SU-DHL-6 (cell line): ENCODE results near the gene PSEN1.

Source experiments
- H2AFZ ChIP-seq: fragments of 200-600 bp; sonication (generic); 2 replicates; pipeline ENCODE4 v1.6.1; 2014; ENCODE audit warnings: low read depth, mild to moderate bottlenecking, moderate library complexity, mixed read lengths, antibody characterized with exemption, low read length; ENCODE audit not compliant: severe bottlenecking
- H3F3A ChIP-seq: fragments of 200-600 bp; shearing (Covaris generic); 2 replicates; pipeline ENCODE4 v1.6.0; 2016; ENCODE audit warnings: antibody characterized with exemption, mild to moderate bottlenecking; ENCODE audit not compliant: insufficient read depth
- H3K27ac ChIP-seq: fragments of 200-600 bp; sonication (generic); 2 replicates; pipeline ENCODE4 v1.5.1; 2016; ENCODE audit warnings: low read depth, mild to moderate bottlenecking, low read length, moderate library complexity, mixed read lengths
- H3K27me3 ChIP-seq: fragments of 200-600 bp; sonication (generic), shearing (Covaris generic); 2 replicates; pipeline ENCODE4 v1.6.0; 2014; ENCODE audit warnings: mild to moderate bottlenecking, low read length
- H3K36me3 ChIP-seq: fragments of 200-600 bp; sonication (generic); 2 replicates; pipeline ENCODE4 v1.6.1; 2014; ENCODE audit warnings: mild to moderate bottlenecking, low read length, mixed read lengths
- H3K4me2 ChIP-seq: fragments of 300-600, 200-600 bp; shearing (Covaris generic), sonication (generic); 2 replicates; pipeline ENCODE4 v1.6.0; 2014; ENCODE audit warnings: low read length, low read depth, mild to moderate bottlenecking; ENCODE audit not compliant: poor library complexity, severe bottlenecking
- H3K4me3 ChIP-seq: fragments of 200-600 bp; sonication (generic); 2 replicates; pipeline ENCODE4 v1.5.1; 2014; ENCODE audit warnings: antibody characterized with exemption, low read length, mild to moderate bottlenecking, mixed read lengths; ENCODE audit not compliant: insufficient read depth, poor library complexity, severe bottlenecking
- H3K79me2 ChIP-seq: fragments of 200-600 bp; sonication (generic); 2 replicates; pipeline ENCODE4 v1.6.1; 2014; ENCODE audit warnings: mild to moderate bottlenecking, low read length, moderate library complexity; ENCODE audit not compliant: insufficient read depth
- H3K9ac ChIP-seq: fragments of 200-600 bp; sonication (generic); 2 replicates; pipeline ENCODE4 v1.7.0; 2014; ENCODE audit warnings: mild to moderate bottlenecking, low read length
- H3K9me2 ChIP-seq: fragments of 200-600 bp; sonication (generic); replicated peaks from 2 replicates; pipeline ENCODE4 v1.6.1; 2014; ENCODE audit warnings: low read length; ENCODE audit not compliant: insufficient read depth
- H3K9me3 ChIP-seq: fragments of 200-600 bp; sonication (generic); 2 replicates; pipeline ENCODE4 v1.6.1; 2014; ENCODE audit warnings: low read length, mixed read lengths; ENCODE audit not compliant: insufficient read depth
- H4K20me1 ChIP-seq: fragments of 200-600 bp; sonication (generic); 2 replicates; pipeline ENCODE4 v1.6.1; 2014; ENCODE audit warnings: low read depth, mild to moderate bottlenecking, antibody characterized with exemption, low read length, moderate library complexity, mixed read lengths
- EZH2phosphoT487 ChIP-seq: fragments of 200-600 bp; sonication (generic), shearing (Covaris generic); conservative IDR thresholded peaks from 2 replicates; pipeline ENCODE4 v1.6.1; 2018; ENCODE audit warnings: mild to moderate bottlenecking, antibody characterized with exemption, low read length, moderate library complexity, mixed read lengths
- TF ChIP-seq, protein P1 (sequence below): fragments of 200-600 bp; sonication (generic); IDR thresholded peaks from one replicate; pipeline ENCODE4 v1.5.1; 2017; ENCODE audit warnings: antibody characterized with exemption, mild to moderate bottlenecking, low read length, moderate library complexity; ENCODE audit not compliant: insufficient read depth, poor library complexity, severe bottlenecking

PSEN1 gene

GRCh38 chr14:73140811-73141323 is 4.6 kb downstream of the PSEN1 start:
- Histone ChIP-seq H3K9me2 (no peaks in the 10 kb centered on the region), H3K9me3 (no peaks in the 10 kb centered on the region), H3K4me3 (no peak overlapping the region), H3K79me2 (peaks cover 52% of the 10 kb centered on the region), H3F3A (peaks cover 11% of the 10 kb centered on the region; the same call in 1 of the 2 replicates), H2AFZ (no peak overlapping the region), H3K4me2 (no peak overlapping the region), H4K20me1 (no peaks in the 10 kb centered on the region), H3K27ac (no peak overlapping the region), H3K36me3 (no peaks in the 10 kb centered on the region), H3K27me3 (no peaks in the 10 kb centered on the region), H3K9ac (no peak overlapping the region)
- TF ChIP-seq, protein P1, sequence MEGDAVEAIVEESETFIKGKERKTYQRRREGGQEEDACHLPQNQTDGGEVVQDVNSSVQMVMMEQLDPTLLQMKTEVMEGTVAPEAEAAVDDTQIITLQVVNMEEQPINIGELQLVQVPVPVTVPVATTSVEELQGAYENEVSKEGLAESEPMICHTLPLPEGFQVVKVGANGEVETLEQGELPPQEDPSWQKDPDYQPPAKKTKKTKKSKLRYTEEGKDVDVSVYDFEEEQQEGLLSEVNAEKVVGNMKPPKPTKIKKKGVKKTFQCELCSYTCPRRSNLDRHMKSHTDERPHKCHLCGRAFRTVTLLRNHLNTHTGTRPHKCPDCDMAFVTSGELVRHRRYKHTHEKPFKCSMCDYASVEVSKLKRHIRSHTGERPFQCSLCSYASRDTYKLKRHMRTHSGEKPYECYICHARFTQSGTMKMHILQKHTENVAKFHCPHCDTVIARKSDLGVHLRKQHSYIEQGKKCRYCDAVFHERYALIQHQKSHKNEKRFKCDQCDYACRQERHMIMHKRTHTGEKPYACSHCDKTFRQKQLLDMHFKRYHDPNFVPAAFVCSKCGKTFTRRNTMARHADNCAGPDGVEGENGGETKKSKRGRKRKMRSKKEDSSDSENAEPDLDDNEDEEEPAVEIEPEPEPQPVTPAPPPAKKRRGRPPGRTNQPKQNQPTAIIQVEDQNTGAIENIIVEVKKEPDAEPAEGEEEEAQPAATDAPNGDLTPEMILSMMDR = no peak
- no peak for TF ChIP-seq EZH2phosphoT487

DNA sequence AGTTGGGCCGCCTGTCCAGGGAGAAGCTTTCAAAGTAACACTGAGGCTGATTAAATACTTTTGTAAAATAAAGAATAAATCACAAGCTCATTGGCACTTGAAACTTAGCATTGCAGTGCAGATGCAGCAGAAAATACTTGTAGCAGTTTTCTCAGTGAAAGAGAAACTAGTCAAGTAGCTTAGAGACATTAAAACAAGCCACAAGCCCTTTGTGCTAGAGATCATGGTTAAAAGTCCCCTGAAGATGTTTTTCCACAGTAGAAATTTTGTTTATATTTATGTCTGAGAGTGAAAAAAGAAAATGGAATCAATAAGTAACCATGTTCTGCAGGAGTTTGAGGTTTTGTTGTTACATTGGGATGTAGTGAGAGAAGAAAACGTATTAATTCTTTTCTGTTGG is 5.9 kb downstream of the PSEN1 start:
- Histone ChIP-seq H3K4me3 (no peak overlapping the region), H3K9me3 (no peaks in the 10 kb centered on the region), H3K27ac (no peak overlapping the region), H3K36me3 (no peaks in the 10 kb centered on the region), H3K9me2 (no peaks in the 10 kb centered on the region), H3K27me3 (no peaks in the 10 kb centered on the region), H4K20me1 (no peaks in the 10 kb centered on the region), H2AFZ (no peak overlapping the region), H3K9ac (no peak overlapping the region), H3F3A (peaks cover 9% of the 10 kb centered on the region; the same call in 1 of the 2 replicates), H3K79me2 (peaks cover 52% of the 10 kb centered on the region), H3K4me2 (no peak overlapping the region)
- no peak for TF ChIP-seq EZH2phosphoT487
- TF ChIP-seq, protein P1 = no peak

DNA sequence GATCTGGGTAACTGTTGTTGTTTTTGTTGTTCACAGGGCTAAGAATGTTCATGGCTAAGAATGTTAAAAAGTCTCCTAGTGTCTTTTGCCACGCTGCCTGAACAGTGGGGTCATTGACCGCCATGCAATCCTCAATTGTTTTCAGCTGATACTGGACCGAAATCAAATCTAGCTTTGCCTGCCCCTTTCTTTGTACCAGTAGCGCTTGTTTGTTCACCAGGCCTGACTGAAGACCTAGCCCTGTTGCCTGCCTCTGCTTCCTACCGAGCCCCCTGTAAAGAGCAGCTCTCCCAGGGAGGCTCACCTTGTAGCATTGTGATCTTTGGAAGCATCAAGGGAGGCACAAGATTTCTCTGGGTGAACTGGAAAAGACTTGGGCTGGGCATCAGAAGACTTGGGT is 6.7 kb downstream of the PSEN1 start:
- Histone ChIP-seq H2AFZ (no peak overlapping the region), H3K79me2 (peaks cover 45% of the 10 kb centered on the region), H3K9ac (no peak overlapping the region), H3K4me2 (no peak overlapping the region), H3K36me3 (no peaks in the 10 kb centered on the region), H3K9me2 (no peaks in the 10 kb centered on the region), H3F3A (peaks cover 9% of the 10 kb centered on the region; the same call in 1 of the 2 replicates), H3K9me3 (no peaks in the 10 kb centered on the region), H4K20me1 (no peaks in the 10 kb centered on the region), H3K27ac (no peak overlapping the region), H3K4me3 (no peak overlapping the region), H3K27me3 (no peaks in the 10 kb centered on the region)
- no peak for TF ChIP-seq EZH2phosphoT487

- no peak for TF ChIP-seq EZH2phosphoT487
- TF ChIP-seq, protein P1 = no peak
- Histone ChIP-seq H4K20me1 (no peaks in the 10 kb centered on the region), H3K36me3 (no peaks in the 10 kb centered on the region), H3K27ac (no peak overlapping the region), H3K9me3 (no peaks in the 10 kb centered on the region), H3K27me3 (no peaks in the 10 kb centered on the region), H3K79me2 (peaks cover 45% of the 10 kb centered on the region), H3K9ac (no peak overlapping the region), H2AFZ (no peak overlapping the region), H3K4me3 (no peak overlapping the region), H3K9me2 (no peaks in the 10 kb centered on the region), H3F3A (peaks cover 9% of the 10 kb centered on the region; the same call in 1 of the 2 replicates), H3K4me2 (no peak overlapping the region)
Measured at GRCh38 chr14:73143617-73144016, 7.3 kb downstream of the PSEN1 start.
